ENCODE results near the gene CCDC78.
"Not testable (repeated sequence)": the region's sequence is repeated elsewhere in the genome, so short reads cannot be mapped to it uniquely, and the experiment has no call there.

The CCDC78 gene

DNA sequence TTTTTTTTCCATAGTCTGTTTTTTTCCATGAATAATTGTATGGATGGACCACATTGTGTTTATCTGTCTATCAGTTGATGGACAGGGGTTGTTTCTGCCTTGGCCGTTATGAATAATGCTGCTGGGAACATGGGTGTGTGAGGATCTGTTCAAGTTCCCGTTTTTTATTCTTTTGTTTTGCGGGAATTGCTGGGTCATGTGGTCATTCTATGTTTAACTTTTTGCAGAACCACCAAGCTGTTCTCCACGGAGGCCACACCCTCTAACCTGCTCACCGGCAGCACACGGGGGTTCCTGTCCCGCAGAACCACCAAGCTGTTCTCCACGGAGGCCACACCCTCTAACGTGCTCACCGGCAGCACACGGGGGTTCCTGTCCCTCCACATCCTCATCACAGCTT lies 28.4 kb upstream of the CCDC78 start:
- Histone ChIP-seq H3K27ac (no peak overlapping the region), H3K36me3 (ENCODE audit: control insufficient read depth, insufficient read depth, low read length) (no peaks in the 10 kb centered on the region), H3K4me3 (ENCODE audit: low read depth, low read length) (no peak overlapping the region), H3K9me3 (ENCODE audit: control insufficient read depth, low read length) (no peaks in the 10 kb centered on the region), H2AFZ (no peak overlapping the region), H3K9ac (no peak overlapping the region), H3K4me1 (no peaks in the 10 kb centered on the region), H3K27me3 (ENCODE audit: control insufficient read depth, insufficient read depth, low read length) (no peaks in the 10 kb centered on the region), H3K79me2 (no peaks in the 10 kb centered on the region), H3K4me2 (ENCODE audit: low read length) (no peak overlapping the region)
- TF ChIP-seq, protein P1, sequence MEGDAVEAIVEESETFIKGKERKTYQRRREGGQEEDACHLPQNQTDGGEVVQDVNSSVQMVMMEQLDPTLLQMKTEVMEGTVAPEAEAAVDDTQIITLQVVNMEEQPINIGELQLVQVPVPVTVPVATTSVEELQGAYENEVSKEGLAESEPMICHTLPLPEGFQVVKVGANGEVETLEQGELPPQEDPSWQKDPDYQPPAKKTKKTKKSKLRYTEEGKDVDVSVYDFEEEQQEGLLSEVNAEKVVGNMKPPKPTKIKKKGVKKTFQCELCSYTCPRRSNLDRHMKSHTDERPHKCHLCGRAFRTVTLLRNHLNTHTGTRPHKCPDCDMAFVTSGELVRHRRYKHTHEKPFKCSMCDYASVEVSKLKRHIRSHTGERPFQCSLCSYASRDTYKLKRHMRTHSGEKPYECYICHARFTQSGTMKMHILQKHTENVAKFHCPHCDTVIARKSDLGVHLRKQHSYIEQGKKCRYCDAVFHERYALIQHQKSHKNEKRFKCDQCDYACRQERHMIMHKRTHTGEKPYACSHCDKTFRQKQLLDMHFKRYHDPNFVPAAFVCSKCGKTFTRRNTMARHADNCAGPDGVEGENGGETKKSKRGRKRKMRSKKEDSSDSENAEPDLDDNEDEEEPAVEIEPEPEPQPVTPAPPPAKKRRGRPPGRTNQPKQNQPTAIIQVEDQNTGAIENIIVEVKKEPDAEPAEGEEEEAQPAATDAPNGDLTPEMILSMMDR (IDR thresholded peaks at IDR 0.05): no peak

DNA sequence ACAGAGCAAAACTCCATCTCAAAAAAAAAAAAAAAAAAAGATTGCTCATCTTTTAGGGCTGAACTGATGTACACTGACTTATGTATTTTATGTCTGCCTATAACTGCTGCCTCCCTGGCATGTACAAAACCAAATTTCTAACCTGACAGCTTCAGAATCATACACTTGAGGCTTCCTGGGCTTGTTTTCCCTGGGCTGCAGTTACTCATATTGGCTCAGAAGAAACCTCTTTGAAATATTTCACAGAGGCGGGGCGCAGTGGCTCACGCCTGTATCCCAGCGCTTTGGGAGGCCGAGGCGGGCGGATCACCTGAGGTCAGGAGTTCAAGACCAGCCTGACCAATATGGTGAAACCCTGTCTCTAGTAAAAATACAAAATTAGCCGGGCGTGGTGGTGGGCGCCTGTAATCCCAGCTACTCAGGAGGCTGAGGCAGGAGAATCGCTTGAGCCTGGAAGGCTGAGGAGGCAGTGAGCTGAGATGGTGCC lies 27.9 kb upstream of the CCDC78 start:
- H2AFZ ChIP-seq; H3K9ac ChIP-seq; H3K4me3 ChIP-seq (ENCODE audit: low read depth, low read length); H3K27me3 ChIP-seq (ENCODE audit: control insufficient read depth, insufficient read depth, low read length); H3K79me2 ChIP-seq; H3K4me2 ChIP-seq (ENCODE audit: low read length); H3K27ac ChIP-seq; H3K36me3 ChIP-seq (ENCODE audit: control insufficient read depth, insufficient read depth, low read length); H3K4me1 ChIP-seq; H3K9me3 ChIP-seq (ENCODE audit: control insufficient read depth, low read length): not testable (repeated sequence)

DNA sequence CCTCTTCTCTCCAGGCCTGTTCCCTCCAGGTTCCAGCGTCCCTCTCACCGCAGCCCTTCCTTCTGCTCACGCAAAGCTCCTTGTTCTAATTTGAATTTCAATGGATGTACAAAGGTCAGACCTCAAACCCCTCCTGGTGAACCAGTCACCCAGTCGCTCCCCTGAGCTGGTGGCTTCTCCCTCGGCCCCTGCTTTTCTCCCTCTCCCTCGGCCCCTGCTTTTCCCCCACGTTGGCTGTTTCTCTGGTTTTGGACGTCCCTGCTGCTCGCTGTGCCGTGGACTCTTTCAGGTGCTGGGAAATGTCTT lies 25.7 kb upstream of the CCDC78 start:
- Histone ChIP-seq H3K4me3 (ENCODE audit: low read depth, low read length) (no peak overlapping the region), H3K4me1 (no peaks in the 10 kb centered on the region), H3K27ac (no peak overlapping the region), H3K9me3 (ENCODE audit: control insufficient read depth, low read length) (no peaks in the 10 kb centered on the region), H3K4me2 (ENCODE audit: low read length) (no peak overlapping the region), H3K9ac (no peak overlapping the region), H3K36me3 (ENCODE audit: control insufficient read depth, insufficient read depth, low read length) (no peaks in the 10 kb centered on the region), H3K27me3 (ENCODE audit: control insufficient read depth, insufficient read depth, low read length) (no peaks in the 10 kb centered on the region), H3K79me2 (no peaks in the 10 kb centered on the region), H2AFZ (no peak overlapping the region)
- TF ChIP-seq, protein P1 (IDR thresholded peaks at IDR 0.05): no peak

DNA sequence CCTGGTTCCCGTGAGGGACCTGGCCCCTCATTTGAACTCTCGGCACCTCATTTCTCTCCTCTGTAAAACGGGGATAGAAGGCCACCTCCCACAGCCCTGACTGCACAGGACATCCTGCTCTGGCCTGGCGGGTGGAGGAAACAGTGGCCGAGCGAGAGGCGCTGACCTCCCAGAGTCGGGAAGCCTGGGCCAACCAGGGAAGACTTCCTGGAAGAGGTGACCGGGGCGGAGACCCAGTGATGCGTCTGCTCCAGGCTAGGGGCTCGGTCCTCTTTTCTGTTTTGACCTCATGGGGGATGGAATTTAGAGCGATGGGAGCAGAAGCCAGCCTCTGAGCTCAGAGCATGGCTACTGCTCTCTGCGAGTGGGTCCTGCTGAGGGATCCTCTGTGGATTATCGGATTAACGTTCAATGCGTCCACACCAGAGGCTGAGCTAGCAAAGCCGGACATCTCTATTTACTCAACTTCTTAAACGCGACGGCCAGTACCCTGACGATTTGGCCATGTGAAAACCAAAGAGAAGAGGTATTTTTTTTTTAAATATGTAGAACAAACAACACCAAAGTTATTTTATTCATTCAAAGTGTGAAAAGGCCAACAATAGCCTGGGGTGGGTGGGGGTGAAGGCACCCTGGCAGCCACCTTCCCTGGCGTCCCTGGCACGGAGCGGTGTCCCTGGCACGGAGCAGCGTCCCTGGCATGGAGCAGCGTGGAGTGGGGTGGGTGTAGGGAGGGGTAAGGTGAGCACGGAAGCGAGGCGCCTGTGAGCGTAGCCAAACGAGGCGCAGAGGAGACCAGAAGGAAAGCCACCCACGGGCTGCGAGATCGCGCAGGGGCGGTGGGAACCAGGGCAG lies 25.1 kb upstream of the CCDC78 start:
- H2AFZ ChIP-seq: no peak overlapping the region
- H3K9ac ChIP-seq: no peak overlapping the region
- no peaks in the 10 kb centered on the region for H3K79me2 ChIP-seq
- no peak overlapping the region for H3K4me3 ChIP-seq (ENCODE audit: low read depth, low read length)
- H3K36me3 ChIP-seq (ENCODE audit: control insufficient read depth, insufficient read depth, low read length): no peaks in the 10 kb centered on the region
- no peaks in the 10 kb centered on the region for H3K4me1 ChIP-seq
- no peaks in the 10 kb centered on the region for H3K27me3 ChIP-seq (ENCODE audit: control insufficient read depth, insufficient read depth, low read length)
- no peak overlapping the region for H3K4me2 ChIP-seq (ENCODE audit: low read length)
- H3K9me3 ChIP-seq (ENCODE audit: control insufficient read depth, low read length): no peaks in the 10 kb centered on the region
- no peak overlapping the region for H3K27ac ChIP-seq
- TF ChIP-seq, protein P1 (IDR thresholded peaks at IDR 0.05): no peak

DNA sequence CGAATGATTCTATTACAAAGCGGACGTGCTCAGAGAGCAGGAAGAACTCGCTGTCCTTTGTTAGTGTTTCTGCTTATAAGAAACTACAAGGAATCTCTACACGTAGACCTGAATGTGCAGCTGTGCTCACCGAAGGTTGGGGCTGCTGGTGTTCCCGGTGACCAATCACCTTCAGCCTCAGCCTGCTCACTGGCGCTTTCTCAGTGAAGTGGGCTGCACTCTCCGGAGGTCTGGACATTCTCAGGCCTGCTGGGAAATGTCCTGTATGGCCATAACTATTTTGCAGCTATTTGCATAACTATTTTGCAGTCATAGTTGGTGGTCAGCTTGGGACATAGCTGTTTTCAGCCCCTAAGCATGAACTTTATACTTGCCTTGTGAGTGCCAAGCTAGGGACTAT lies 24.2 kb upstream of the CCDC78 start:
- H2AFZ ChIP-seq: no peak overlapping the region
- no peaks in the 10 kb centered on the region for H3K27me3 ChIP-seq (ENCODE audit: control insufficient read depth, insufficient read depth, low read length)
- H3K4me2 ChIP-seq (ENCODE audit: low read length): no peak overlapping the region
- H3K79me2 ChIP-seq: no peaks in the 10 kb centered on the region
- TF ChIP-seq, protein P1 (IDR thresholded peaks at IDR 0.05): no peak
- H3K27ac ChIP-seq: no peak overlapping the region
- no peaks in the 10 kb centered on the region for H3K9me3 ChIP-seq (ENCODE audit: control insufficient read depth, low read length)
- H3K9ac ChIP-seq: no peak overlapping the region
- H3K4me3 ChIP-seq (ENCODE audit: low read depth, low read length): no peak overlapping the region
- H3K4me1 ChIP-seq: no peaks in the 10 kb centered on the region
- H3K36me3 ChIP-seq (ENCODE audit: control insufficient read depth, insufficient read depth, low read length): no peaks in the 10 kb centered on the region

All from parathyroid adenoma (tissue), 2 donors.